AG04450 (cell line): ENCODE measurements around the gene RPS8. TPM values are rescaled to one million over a fixed set of nuclear protein-coding genes. Genes with fewer than 3 reads are reported as not detected.
"Not testable (repeated sequence)": the region's sequence is repeated elsewhere in the genome, so short reads cannot be mapped to it uniquely, and the experiment has no call there.

Experiments
- CTCF ChIA-PET: fragments of 300-600, 350-600 bp; formaldehyde crosslinking; extraction: SDS; loops from one replicate; lab custom pipeline; 2022; ENCODE audit warnings: antibody characterized with exemption, inconsistent platforms; lab: Charles Lee
- POLR2A ChIA-PET: fragments of 350-600 bp; formaldehyde crosslinking; extraction: SDS; loops from one replicate; lab custom pipeline; 2021; ENCODE audit warnings: antibody characterized with exemption, inconsistent platforms; lab: Yijun Ruan, JAX
- DNase-seq: peaks from one replicate; pipeline ENCODE4 v3.0.0-alpha.2; 2011; ENCODE audit warnings: low read depth, low spot score
- H3K27ac ChIP-seq: one replicate; pipeline ENCODE4 v1.5.1; 2012; ENCODE audit warnings: low read depth, low read length, control low read depth
- H3K27me3 ChIP-seq: one replicate; pipeline ENCODE4 v1.6.0; 2012; ENCODE audit warnings: low read length; ENCODE audit not compliant: control insufficient read depth, insufficient read depth
- H3K4me3 ChIP-seq: 2 replicates; pipeline ENCODE4 v1.5.1; 2011; ENCODE audit warnings: mild to moderate bottlenecking, low read depth, low read length, control low read depth
- H3K9me3 ChIP-seq: 2 replicates; pipeline ENCODE4 v1.5.1; 2012; ENCODE audit warnings: low read length; ENCODE audit not compliant: control insufficient read depth, insufficient read depth
- CTCF ChIP-seq: IDR thresholded peaks from 2 replicates; pipeline ENCODE4 v1.5.1; 2011; ENCODE audit warnings: low read depth, low read length, control low read depth, inconsistent platforms
- polyA plus RNA-seq: library from polyadenylated mRNA; depleted of rRNA; stranded (reverse); fragments of >200 nt; gene quantifications from 2 replicates; pipeline ENCODE4 v1.2.3, GENCODE V29; 2011

RPS8 gene
- polyA plus RNA-seq, 1 experiment: 2,661 TPM

DNA sequence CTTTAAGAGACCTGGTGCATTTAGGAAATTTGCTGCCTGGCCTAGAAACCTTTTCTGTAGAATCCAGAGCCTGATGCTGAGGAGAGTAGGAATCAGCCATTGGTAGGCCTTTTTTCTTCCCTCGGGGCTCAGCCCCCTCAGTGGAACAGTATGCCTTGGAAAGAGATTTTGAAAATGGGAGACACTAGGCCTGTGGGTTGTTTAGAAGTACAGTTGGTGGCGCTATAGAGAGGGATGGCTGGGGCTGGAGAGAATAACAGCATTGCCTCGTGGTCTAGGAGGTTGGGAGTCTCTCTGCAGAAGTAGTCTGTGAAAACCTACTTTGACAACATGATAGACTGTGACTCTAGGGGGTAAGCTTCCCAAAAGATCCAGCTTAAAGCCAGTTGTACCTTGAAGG, 27.5 kb upstream of the RPS8 start:
- DNase-seq: no peak
- no peak for TF ChIP-seq CTCF
- H3K9me3 ChIP-seq: no peaks in the 10 kb centered on the region
- POLR2A ChIA-PET: interaction anchor here (0.5 to 0.8 kb wide), 2 partner anchors 17 to 274 kb away, joined by 3 read pairs; partner anchors contain the start of gene RNU5D-1
- CTCF ChIA-PET: interaction anchor here (0.6 to 10.4 kb wide), 2 partner anchors 17 to 19 kb away, joined by 4 to 89 read pairs; partner anchors contain the start of gene RNU5D-1
- no peaks in the 10 kb centered on the region for H3K27me3 ChIP-seq
- no peak overlapping the region for H3K4me3 ChIP-seq
- H3K27ac ChIP-seq: no peak overlapping the region

- POLR2A ChIA-PET: interaction anchor here (1.4 kb wide), 1 partner anchor 18 kb away, joined by 5 read pairs; the partner anchor contains the start of gene RPS8
- Histone ChIP-seq H3K27ac (no peak overlapping the region), H3K9me3 (no peaks in the 10 kb centered on the region), H3K27me3 (no peaks in the 10 kb centered on the region), H3K4me3 (no peak overlapping the region)
- CTCF ChIA-PET: interaction anchor here (2.0 kb wide), 1 partner anchor 26 kb away, joined by 7 read pairs; the partner anchor contains the start of gene RNU5D-1
- no peak for TF ChIP-seq CTCF
- no peak for DNase-seq
Observed at GRCh38 chr1:44757420-44757819, 17.9 kb upstream of the RPS8 start.

GRCh38 chr1:44759077-44759476, 16.3 kb upstream of the RPS8 start:
- ChIA-PET CTCF (interaction anchor here (1.0 kb wide), 1 partner anchor 27 kb away, joined by 6 read pairs; the partner anchor contains the start of gene RNU5D-1), POLR2A (no interaction called here)
- Histone ChIP-seq H3K9me3 (no peaks in the 10 kb centered on the region), H3K4me3 (no peak overlapping the region), H3K27me3 (no peaks in the 10 kb centered on the region), H3K27ac (no peak overlapping the region)
- TF ChIP-seq CTCF: no peak
- no peak for DNase-seq

GRCh38 chr1:44760876-44761275, 14.5 kb upstream of the RPS8 start:
- H3K27ac ChIP-seq: no peak overlapping the region
- H3K27me3 ChIP-seq: no peaks in the 10 kb centered on the region
- no peaks in the 10 kb centered on the region for H3K9me3 ChIP-seq
- CTCF ChIA-PET: interaction anchor here (2.2 kb wide), 1 partner anchor 30 kb away, joined by 8 read pairs; the partner anchor contains the start of gene RNU5D-1
- no peak overlapping the region for H3K4me3 ChIP-seq
- TF ChIP-seq CTCF: no peak
- POLR2A ChIA-PET: interaction anchor here (1.2 kb wide), 1 partner anchor 14 kb away, joined by 3 read pairs; the partner anchor contains the start of gene RPS8
- no peak for DNase-seq

DNA sequence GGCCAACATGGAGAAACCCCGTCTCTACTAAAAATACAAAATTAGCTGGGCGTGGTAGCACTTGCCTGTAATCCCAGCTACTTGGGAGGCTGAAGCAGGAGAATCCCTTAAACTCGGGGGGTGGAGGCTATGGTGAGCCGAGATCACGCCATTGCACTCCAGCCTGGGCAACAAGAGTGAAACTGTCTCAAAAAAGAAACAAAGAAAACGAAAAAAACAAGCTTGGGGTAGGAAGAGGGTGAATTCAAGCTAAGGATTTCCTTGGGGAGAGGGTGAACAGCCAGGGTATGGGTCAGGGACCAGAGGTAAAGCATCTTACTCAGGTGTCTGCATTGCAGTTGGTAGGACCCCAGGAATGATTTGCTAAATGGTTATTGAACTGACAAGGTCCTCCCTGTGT, 8.9 kb upstream of the RPS8 start:
- CTCF ChIA-PET: interaction anchor here (0.7 to 1.2 kb wide), 3 partner anchors 20 to 37 kb away, joined by 3 read pairs; partner anchors contain the start of gene RNU5D-1
- not testable (repeated sequence) for DNase-seq, H3K27me3 ChIP-seq, H3K4me3 ChIP-seq, H3K27ac ChIP-seq, H3K9me3 ChIP-seq
- POLR2A ChIA-PET: interaction anchor here (0.7 to 1.6 kb wide), 3 partner anchors 9 to 34 kb away, joined by 3 to 6 read pairs (median 4); partner anchors contain the start of genes PLK3 and RPS8
